Measurements from ENCODE around the gene PTPRC.

- TF ChIP-seq CTCF (IDR thresholded peaks at IDR 0.05) (no peak), POLR2A (IDR thresholded peaks at IDR 0.05) (no peak), POLR2AphosphoS5 (IDR thresholded peaks at IDR 0.05) (no peak), EP300 (IDR thresholded peaks at IDR 0.05) (no peak)
Observed at GRCh38 chr1:198681252-198681651, 42.4 kb downstream of the PTPRC start.

Measured in suprapubic skin (tissue), 4 donors.